ENCODE data around the gene RTL3.

GRCh38 chrX:78622831-78623230 is 36.3 kb downstream of the RTL3 start:
- TF ChIP-seq, protein P1, sequence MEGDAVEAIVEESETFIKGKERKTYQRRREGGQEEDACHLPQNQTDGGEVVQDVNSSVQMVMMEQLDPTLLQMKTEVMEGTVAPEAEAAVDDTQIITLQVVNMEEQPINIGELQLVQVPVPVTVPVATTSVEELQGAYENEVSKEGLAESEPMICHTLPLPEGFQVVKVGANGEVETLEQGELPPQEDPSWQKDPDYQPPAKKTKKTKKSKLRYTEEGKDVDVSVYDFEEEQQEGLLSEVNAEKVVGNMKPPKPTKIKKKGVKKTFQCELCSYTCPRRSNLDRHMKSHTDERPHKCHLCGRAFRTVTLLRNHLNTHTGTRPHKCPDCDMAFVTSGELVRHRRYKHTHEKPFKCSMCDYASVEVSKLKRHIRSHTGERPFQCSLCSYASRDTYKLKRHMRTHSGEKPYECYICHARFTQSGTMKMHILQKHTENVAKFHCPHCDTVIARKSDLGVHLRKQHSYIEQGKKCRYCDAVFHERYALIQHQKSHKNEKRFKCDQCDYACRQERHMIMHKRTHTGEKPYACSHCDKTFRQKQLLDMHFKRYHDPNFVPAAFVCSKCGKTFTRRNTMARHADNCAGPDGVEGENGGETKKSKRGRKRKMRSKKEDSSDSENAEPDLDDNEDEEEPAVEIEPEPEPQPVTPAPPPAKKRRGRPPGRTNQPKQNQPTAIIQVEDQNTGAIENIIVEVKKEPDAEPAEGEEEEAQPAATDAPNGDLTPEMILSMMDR (conservative IDR thresholded peaks at IDR 0.05), result no peak
- TF ChIP-seq EZH2 (IDR thresholded peaks at IDR 0.05; ENCODE audit: low read depth), result no peak
